ENCODE data around the gene MOCS1.

MOCS1 gene

GRCh38 chr6:39901670-39902069, 32.6 kb downstream of the MOCS1 start:
- no peak for DNase-seq

- DNase-seq, result no peak
These were observed 33.1 kb downstream of the MOCS1 start for GRCh38 chr6:39901116-39901655.

- DNase-seq, result no peak
These were observed 34.5 kb downstream of the MOCS1 start for GRCh38 chr6:39899554-39900295.

GRCh38 chr6:39898625-39899024, 35.6 kb downstream of the MOCS1 start:
- DNase-seq, result no peak

GRCh38 chr6:39897698-39898097, 36.6 kb downstream of the MOCS1 start:
- DNase-seq, result no peak

- no peak for DNase-seq
These were observed 37.6 kb downstream of the MOCS1 start for GRCh38 chr6:39896701-39897100.

- DNase-seq, result no peak
These were observed 41.0 kb downstream of the MOCS1 start for GRCh38 chr6:39893286-39893685.

GRCh38 chr6:39892490-39893129, 41.7 kb downstream of the MOCS1 start:
- no peak for DNase-seq

GRCh38 chr6:39891976-39892375, 42.3 kb downstream of the MOCS1 start:
- DNase-seq, result no peak

GRCh38 chr6:39891353-39891752, 42.9 kb downstream of the MOCS1 start:
- no peak for DNase-seq

- DNase-seq, result no peak
These were observed 45.0 kb downstream of the MOCS1 start for GRCh38 chr6:39889229-39889628.

GRCh38 chr6:39887692-39888450, 46.4 kb downstream of the MOCS1 start:
- no peak for DNase-seq

GRCh38 chr6:39886871-39887270, 47.4 kb downstream of the MOCS1 start:
- no peak for DNase-seq

- DNase-seq, result no peak
These were observed 48.6 kb downstream of the MOCS1 start for GRCh38 chr6:39885691-39886090.

- no peak for DNase-seq
These were observed 49.6 kb downstream of the MOCS1 start for GRCh38 chr6:39884696-39885095.

- no peak for DNase-seq
These were observed 51.7 kb downstream of the MOCS1 start for GRCh38 chr6:39882531-39882899.

- DNase-seq, result no peak
These were observed 52.3 kb downstream of the MOCS1 start for GRCh38 chr6:39881851-39882530.

GRCh38 chr6:39880594-39880993, 53.7 kb downstream of the MOCS1 start:
- DNase-seq, result no peak

GRCh38 chr6:39879535-39879934, 54.7 kb downstream of the MOCS1 start:
- DNase-seq, result no peak

GRCh38 chr6:39876826-39877225, 57.4 kb downstream of the MOCS1 start:
- DNase-seq, result no peak

GRCh38 chr6:39876111-39876510, 58.2 kb downstream of the MOCS1 start:
- no peak for DNase-seq

- no peak for DNase-seq
These were observed 60.8 kb downstream of the MOCS1 start for GRCh38 chr6:39873439-39873838.

GRCh38 chr6:39870950-39871349, 63.3 kb downstream of the MOCS1 start:
- no peak for DNase-seq
